ENCODE measurements around the gene PDGFC.
"Not testable (repeated sequence)": the region's sequence is repeated elsewhere in the genome, so short reads cannot be mapped to it uniquely, and the experiment has no call there.

The PDGFC gene

DNA sequence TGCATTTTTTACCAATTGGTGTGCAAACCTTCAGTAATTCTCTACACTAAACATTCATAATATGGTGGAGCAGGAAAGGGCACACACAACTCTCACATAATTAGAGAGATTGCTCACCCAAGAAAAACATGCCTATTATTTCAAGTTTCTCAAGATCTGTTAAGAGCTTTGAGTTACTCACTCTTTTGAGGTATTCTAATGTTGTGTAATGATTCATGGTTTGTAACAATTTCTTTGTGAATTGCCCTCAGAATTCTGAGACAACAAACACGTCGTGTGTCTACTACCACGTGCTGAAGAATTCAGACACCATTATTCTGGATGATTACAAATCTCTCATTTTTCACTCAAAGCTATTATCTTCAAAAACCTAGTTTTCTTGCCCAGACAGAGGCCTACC, 82.8 kb downstream of the PDGFC start:
- Mint-ChIP-seq H3K9me3 (no peaks in the 10 kb centered on the region), H3K27ac (no peak overlapping the region), H3K4me1 (no peaks in the 10 kb centered on the region), H3K36me3 (no peaks in the 10 kb centered on the region), H3K27me3 (no peaks in the 10 kb centered on the region), H3K4me3 (no peak overlapping the region)
- DNase-seq (ENCODE audit: low spot score in 2 of 2) (no peak), ATAC-seq (ENCODE audit: low read depth) (no peak)

DNA sequence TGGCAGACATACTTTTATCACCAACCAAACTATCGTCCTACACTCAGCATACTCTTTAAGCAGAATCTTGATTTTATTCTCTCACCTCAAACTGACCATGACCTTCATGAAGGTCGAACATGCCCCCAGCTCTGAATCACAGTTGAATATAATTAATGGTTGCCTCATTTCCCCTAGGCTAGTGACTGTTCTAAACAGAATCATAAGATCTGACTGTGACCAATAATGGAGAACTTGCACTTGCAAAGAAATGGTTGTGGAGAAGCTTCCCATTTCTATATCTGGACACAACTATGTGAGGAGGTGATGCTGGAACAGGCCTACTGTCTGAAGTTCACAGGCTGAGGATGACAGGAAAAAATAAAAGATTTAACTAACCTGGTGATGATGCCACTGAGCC, 85.1 kb downstream of the PDGFC start:
- DNase-seq (ENCODE audit: low spot score in 2 of 2) (no peak), ATAC-seq (ENCODE audit: low read depth) (no peak)
- Mint-ChIP-seq H3K36me3 (no peaks in the 10 kb centered on the region), H3K27me3 (no peaks in the 10 kb centered on the region), H3K4me1 (no peaks in the 10 kb centered on the region), H3K4me3 (no peak overlapping the region), H3K9me3 (peaks cover 3% of the 10 kb centered on the region), H3K27ac (no peak overlapping the region)

DNA sequence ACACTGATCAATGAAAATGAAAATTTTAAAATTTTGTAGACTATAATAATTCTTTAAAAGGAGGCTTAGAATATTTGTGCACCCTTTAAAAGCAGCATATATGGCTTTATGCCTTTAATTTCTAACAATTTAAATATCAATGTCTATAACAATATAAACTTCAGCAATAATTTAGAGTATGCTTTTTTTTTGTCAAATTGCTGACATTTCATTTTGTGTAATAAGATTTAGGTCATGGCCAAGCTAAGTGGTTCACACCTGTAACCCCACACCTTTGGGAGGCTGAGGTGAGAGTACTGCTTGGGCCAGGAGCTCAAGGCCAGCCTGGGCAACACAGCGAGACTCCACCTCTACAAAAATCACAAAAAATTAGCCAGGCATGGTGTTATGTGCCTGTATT, 86.2 kb downstream of the PDGFC start:
- Mint-ChIP-seq H3K9me3 (peaks cover 6% of the 10 kb centered on the region), H3K27me3 (no peaks in the 10 kb centered on the region), H3K4me1 (no peaks in the 10 kb centered on the region), H3K4me3 (no peak overlapping the region), H3K36me3 (no peaks in the 10 kb centered on the region), H3K27ac (no peak overlapping the region)
- no peak for ATAC-seq (ENCODE audit: low read depth)
- DNase-seq (ENCODE audit: low spot score in 2 of 2) = no peak

GRCh38 chr4:156884183-156884582, 87.4 kb downstream of the PDGFC start:
- no peak overlapping the region for H3K4me3 Mint-ChIP-seq
- no peaks in the 10 kb centered on the region for H3K4me1 Mint-ChIP-seq
- ATAC-seq (ENCODE audit: low read depth) = no peak
- H3K9me3 Mint-ChIP-seq = peaks cover 6% of the 10 kb centered on the region
- H3K27me3 Mint-ChIP-seq = no peaks in the 10 kb centered on the region
- H3K27ac Mint-ChIP-seq = no peak overlapping the region
- DNase-seq (ENCODE audit: low spot score in 2 of 2) = no peak
- no peaks in the 10 kb centered on the region for H3K36me3 Mint-ChIP-seq

GRCh38 chr4:156875704-156876103, 95.9 kb downstream of the PDGFC start:
- ATAC-seq (ENCODE audit: low read depth) (no peak), DNase-seq (ENCODE audit: low spot score in 2 of 2) (no peak)
- Mint-ChIP-seq H3K9me3 (peaks cover 3% of the 10 kb centered on the region), H3K36me3 (no peaks in the 10 kb centered on the region), H3K4me1 (no peaks in the 10 kb centered on the region), H3K4me3 (no peak overlapping the region), H3K27ac (no peak overlapping the region), H3K27me3 (no peaks in the 10 kb centered on the region)

GRCh38 chr4:156875055-156875454, 96.5 kb downstream of the PDGFC start:
- no peak overlapping the region for H3K4me3 Mint-ChIP-seq
- H3K27ac Mint-ChIP-seq = no peak overlapping the region
- H3K9me3 Mint-ChIP-seq = no peaks in the 10 kb centered on the region

GRCh38 chr4:156873799-156874198, 97.8 kb downstream of the PDGFC start:
- no peak for ATAC-seq (ENCODE audit: low read depth)
- H3K36me3 Mint-ChIP-seq = no peaks in the 10 kb centered on the region

More at GRCh38 chr4:156875055-156875454, 96.5 kb downstream of the PDGFC start:
- H3K4me1 Mint-ChIP-seq = no peaks in the 10 kb centered on the region
- no peaks in the 10 kb centered on the region for H3K27me3 Mint-ChIP-seq
- H3K36me3 Mint-ChIP-seq = no peaks in the 10 kb centered on the region
- DNase-seq (ENCODE audit: low spot score in 2 of 2) = no peak
- ATAC-seq (ENCODE audit: low read depth) = no peak

DNA sequence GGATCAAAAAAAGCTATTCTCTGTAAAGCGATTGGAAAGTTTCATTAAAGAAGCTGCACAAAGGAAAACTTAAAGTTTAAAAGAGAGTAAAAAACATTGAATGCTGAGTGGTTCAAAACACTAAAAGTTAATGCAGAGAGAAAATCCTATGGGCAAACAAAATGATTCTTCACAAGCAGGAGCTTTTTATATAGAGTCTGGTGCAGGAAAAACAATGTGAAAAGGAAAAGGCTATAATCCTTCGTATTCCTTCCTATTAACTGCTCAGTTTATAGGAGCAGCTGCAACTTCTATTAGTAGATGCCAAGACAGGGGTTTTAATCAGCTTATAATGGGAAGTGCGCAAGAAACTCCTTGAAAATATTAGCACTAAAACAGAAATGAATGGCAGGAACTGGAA, 100.7 kb downstream of the PDGFC start:
- Mint-ChIP-seq H3K9me3 (peaks cover 2% of the 10 kb centered on the region), H3K4me3 (no peak overlapping the region), H3K27ac (no peak overlapping the region), H3K4me1 (no peaks in the 10 kb centered on the region), H3K36me3 (no peaks in the 10 kb centered on the region), H3K27me3 (no peaks in the 10 kb centered on the region)
- ATAC-seq (ENCODE audit: low read depth) (no peak), DNase-seq (ENCODE audit: low spot score in 2 of 2) (no peak)

More at GRCh38 chr4:156873799-156874198, 97.8 kb downstream of the PDGFC start:
- H3K27me3 Mint-ChIP-seq = no peaks in the 10 kb centered on the region
- no peak overlapping the region for H3K4me3 Mint-ChIP-seq
- no peaks in the 10 kb centered on the region for H3K9me3 Mint-ChIP-seq
- H3K27ac Mint-ChIP-seq = no peak overlapping the region
- H3K4me1 Mint-ChIP-seq = no peaks in the 10 kb centered on the region
- DNase-seq (ENCODE audit: low spot score in 2 of 2) = no peak

- no peaks in the 10 kb centered on the region for H3K27me3 Mint-ChIP-seq
- ATAC-seq (ENCODE audit: low read depth) = no peak
- H3K36me3 Mint-ChIP-seq = no peaks in the 10 kb centered on the region
- peaks cover 2% of the 10 kb centered on the region for H3K9me3 Mint-ChIP-seq
- no peaks in the 10 kb centered on the region for H3K4me1 Mint-ChIP-seq
- no peak for DNase-seq (ENCODE audit: low spot score in 2 of 2)
- no peak overlapping the region for H3K4me3 Mint-ChIP-seq
- H3K27ac Mint-ChIP-seq = no peak overlapping the region
Observed at GRCh38 chr4:156870131-156870530, 101.5 kb downstream of the PDGFC start.

- H3K36me3 Mint-ChIP-seq; H3K4me3 Mint-ChIP-seq; ATAC-seq (ENCODE audit: low read depth); H3K27me3 Mint-ChIP-seq; DNase-seq (ENCODE audit: low spot score in 2 of 2); H3K4me1 Mint-ChIP-seq; H3K9me3 Mint-ChIP-seq; H3K27ac Mint-ChIP-seq: not testable (repeated sequence)
Observed at GRCh38 chr4:156866088-156866487, 105.5 kb downstream of the PDGFC start.

GRCh38 chr4:156865451-156865850, 106.1 kb downstream of the PDGFC start:
- Mint-ChIP-seq H3K36me3 (no peaks in the 10 kb centered on the region), H3K27me3 (no peaks in the 10 kb centered on the region), H3K4me3 (no peak overlapping the region), H3K27ac (no peak overlapping the region), H3K4me1 (no peaks in the 10 kb centered on the region), H3K9me3 (peaks cover 2% of the 10 kb centered on the region)
- no peak for DNase-seq (ENCODE audit: low spot score in 2 of 2)
- no peak for ATAC-seq (ENCODE audit: low read depth)

- Mint-ChIP-seq H3K4me1 (no peaks in the 10 kb centered on the region), H3K27me3 (no peaks in the 10 kb centered on the region), H3K36me3 (no peaks in the 10 kb centered on the region), H3K27ac (no peak overlapping the region), H3K4me3 (no peak overlapping the region), H3K9me3 (no peaks in the 10 kb centered on the region)
- ATAC-seq (ENCODE audit: low read depth) (no peak), DNase-seq (ENCODE audit: low spot score in 2 of 2) (no peak)
Observed at GRCh38 chr4:156858071-156858470, 113.5 kb downstream of the PDGFC start.

- Mint-ChIP-seq H3K36me3 (no peaks in the 10 kb centered on the region), H3K4me1 (no peaks in the 10 kb centered on the region), H3K4me3 (no peak overlapping the region), H3K27me3 (no peaks in the 10 kb centered on the region), H3K27ac (no peak overlapping the region), H3K9me3 (peaks cover 15% of the 10 kb centered on the region)
- ATAC-seq (ENCODE audit: low read depth) = no peak
- DNase-seq (ENCODE audit: low spot score in 2 of 2) = no peak
Observed at GRCh38 chr4:156838761-156839160, 132.8 kb downstream of the PDGFC start.

GRCh38 chr4:156837625-156838345, 133.8 kb downstream of the PDGFC start:
- Mint-ChIP-seq H3K27me3 (no peaks in the 10 kb centered on the region), H3K27ac (no peak overlapping the region), H3K9me3 (peaks cover 15% of the 10 kb centered on the region), H3K36me3 (no peaks in the 10 kb centered on the region), H3K4me3 (no peak overlapping the region), H3K4me1 (no peaks in the 10 kb centered on the region)
- ATAC-seq (ENCODE audit: low read depth) (no peak), DNase-seq (ENCODE audit: low spot score in 2 of 2) (no peak)

- no peaks in the 10 kb centered on the region for H3K27me3 Mint-ChIP-seq
- DNase-seq (ENCODE audit: low spot score in 2 of 2) (no peak), ATAC-seq (ENCODE audit: low read depth) (no peak)
- no peaks in the 10 kb centered on the region for H3K36me3 Mint-ChIP-seq
- no peaks in the 10 kb centered on the region for H3K4me1 Mint-ChIP-seq
- H3K27ac Mint-ChIP-seq = no peak overlapping the region
- H3K4me3 Mint-ChIP-seq = no peak overlapping the region
- peaks cover 6% of the 10 kb centered on the region for H3K9me3 Mint-ChIP-seq
Observed at GRCh38 chr4:156832886-156833285, 138.7 kb downstream of the PDGFC start.
